ENCODE results near the gene GNG7.

Gene GNG7

GRCh38 chr19:2702170-2703076 lies at the start of gene GNG7:
Gene GNG7 (minus strand): TSS chr19:2702694. CDS start chr19:2520688, 182,006 bp downstream.
- DNase-seq, result peak; percentile 91

- no peak for DNase-seq
Observed at GRCh38 chr19:2751438-2751830, 48.9 kb upstream of the GNG7 start.

GRCh38 chr19:2750808-2751437 lies 48.4 kb upstream of the GNG7 start:
- DNase-seq, result no peak

GRCh38 chr19:2747349-2747748 lies 44.9 kb upstream of the GNG7 start:
- DNase-seq, result no peak

- DNase-seq, result no peak
Observed at GRCh38 chr19:2744113-2744512, 41.6 kb upstream of the GNG7 start.

GRCh38 chr19:2743099-2743498 lies 40.6 kb upstream of the GNG7 start:
- DNase-seq, result no peak

- DNase-seq, result no peak
Observed at GRCh38 chr19:2740314-2740656, 37.8 kb upstream of the GNG7 start.

GRCh38 chr19:2739602-2740313 lies 37.3 kb upstream of the GNG7 start, which contains the start of gene SLC39A3:
Gene SLC39A3 (minus strand): TSS chr19:2740017. CDS start chr19:2737257, 2,760 bp downstream.
- DNase-seq, result peak; percentile 96

- DNase-seq, result no peak
Observed at GRCh38 chr19:2736550-2737190, 34.2 kb upstream of the GNG7 start.

GRCh38 chr19:2735374-2735773 lies 32.9 kb upstream of the GNG7 start:
- no peak for DNase-seq

GRCh38 chr19:2734589-2735288 lies 32.2 kb upstream of the GNG7 start:
- no peak for DNase-seq

GRCh38 chr19:2733930-2734588 lies 31.6 kb upstream of the GNG7 start:
- DNase-seq, result no peak

GRCh38 chr19:2732883-2733282 lies 30.4 kb upstream of the GNG7 start:
- no peak for DNase-seq

- no peak for DNase-seq
Observed at GRCh38 chr19:2732157-2732725, 29.7 kb upstream of the GNG7 start.

GRCh38 chr19:2731181-2731995 lies 28.9 kb upstream of the GNG7 start:
- no peak for DNase-seq

GRCh38 chr19:2729943-2730818 lies 27.7 kb upstream of the GNG7 start:
- DNase-seq, result no peak

GRCh38 chr19:2728783-2729387 lies 26.4 kb upstream of the GNG7 start:
- DNase-seq, result no peak

GRCh38 chr19:2727640-2727944 lies 25.1 kb upstream of the GNG7 start:
- DNase-seq, result no peak

GRCh38 chr19:2726904-2727639 lies 24.6 kb upstream of the GNG7 start:
- DNase-seq, result no peak
